Measurements from ENCODE around the gene ZNF205. TPM values are rescaled to one million over a fixed set of nuclear protein-coding genes. Genes with fewer than 3 reads are reported as not detected.

Gene ZNF205
- total and polyA plus RNA-seq, 2 of the 4 experiments (the other 2 are of a cell fraction) = 8.2 to 12.7 TPM

DNA sequence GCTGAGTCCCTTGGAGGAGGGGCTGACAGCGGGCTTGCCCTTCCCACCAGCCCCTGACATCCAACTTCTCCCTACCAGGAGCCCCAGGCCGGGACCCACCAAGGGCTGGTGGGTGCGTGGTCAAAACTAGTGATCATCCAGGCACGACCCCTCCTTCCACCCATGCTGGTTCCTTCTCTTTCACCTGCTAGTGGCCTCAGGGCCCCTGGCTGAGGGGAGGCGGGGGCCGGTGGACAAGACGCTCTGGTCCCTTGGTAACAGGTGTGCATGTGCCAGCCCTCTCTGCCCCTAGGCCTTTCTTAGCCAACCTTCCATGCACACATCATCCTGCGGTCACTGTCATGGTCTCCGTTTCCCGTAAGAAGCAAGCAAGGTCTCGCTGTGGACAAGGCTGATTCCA lies 30.8 kb downstream of the ZNF205 start:
- no peak for DNase-seq
- peaks cover 18% of the 10 kb centered on the region for H3K36me3 ChIP-seq (ENCODE audit: control insufficient read depth, insufficient read depth, low read length)
- H3K4me3 ChIP-seq (ENCODE audit: insufficient read depth, low read depth, low read length) = no peak overlapping the region
- no peak overlapping the region for H2AK5ac ChIP-seq (ENCODE audit: low read depth, low read length)
- peaks cover 3% of the 10 kb centered on the region for H3K4me1 ChIP-seq (ENCODE audit: control insufficient read depth, insufficient read depth, low read length)
- ChIA-PET POLR2A (ENCODE audit: unreplicated experiment) (no interaction called here), CTCF (interaction anchor here (0.6 kb wide), 1 partner anchor 25 kb away, joined by 3 read pairs; no protein-coding TSS in a partner anchor)
- intact Hi-C loops (cut with micrococcal nuclease) (no loop called here), dilution Hi-C loops (cut with HindIII; ENCODE audit: low sequenced_read_pairs, unreplicated experiment) (no loop called here), in situ Hi-C loops (cut with MboI; ENCODE audit: low sequenced_read_pairs) (no loop called here)
- no peak overlapping the region for H3K27ac ChIP-seq (ENCODE audit: insufficient read depth, low read length)
- no peak overlapping the region for H2BK5ac ChIP-seq (ENCODE audit: low read depth, low read length, poor library complexity, severe bottlenecking)
- H3K79me1 ChIP-seq (ENCODE audit: low read depth in 1 of 2, low read length in 2 of 2) = peaks cover 2 to 7% of the 10 kb centered on the region in 2 experiments; a peak in 3 of 4 replicates
- no peak overlapping the region for H4K8ac ChIP-seq (ENCODE audit: low read depth in 2 of 2, low read length in 2 of 2)
- no TSS peak for BruUV-seq (replicated peaks)
- 0 out of 2 replicates have a peak, but pooled peaks cover 3% of the 10 kb centered on the region for H3K9me1 ChIP-seq (ENCODE audit: insufficient read depth, low read length)
- no peak overlapping the region for H2BK15ac ChIP-seq (ENCODE audit: low read depth, low read length)
- no peak overlapping the region for H3K23ac ChIP-seq (ENCODE audit: low read depth, low read length)
- H3K18ac ChIP-seq (ENCODE audit: low read depth, low read length) = no peak overlapping the region
- no peak overlapping the region for H3K56ac ChIP-seq (ENCODE audit: extremely low read depth, insufficient read depth, low read length)
- H4K20me1 ChIP-seq (ENCODE audit: insufficient read depth, low read length) = no peaks in the 10 kb centered on the region
- no peak overlapping the region for H3K4ac ChIP-seq (ENCODE audit: low read depth, low read length)
- no peak overlapping the region for H2BK20ac ChIP-seq (ENCODE audit: low read depth, low read length)
- H2AK9ac ChIP-seq (replicated peaks; ENCODE audit: low read depth, low read length, poor library complexity) = no peak overlapping the region
- no peak for ATAC-seq (ENCODE audit: low read depth)
- no peak overlapping the region for H3K4me2 ChIP-seq (ENCODE audit: low read depth, low read length)
- no peak overlapping the region for H3K9ac ChIP-seq (ENCODE audit: low read depth, low read length)
- H2AFZ ChIP-seq (replicated peaks; ENCODE audit: low read length, poor library complexity) = no peak overlapping the region
- no peak overlapping the region for H3K14ac ChIP-seq (replicated peaks; ENCODE audit: low read depth, low read length)
- 86% methylated on average over 1 of the region's 11 CpGs; no CpG with 5 or more reads in 1 of the 2 experiments for WGBS, 2 experiments (ENCODE audit: extremely low coverage in 2 of 2, insufficient read length in 1 of 2)
- H3K9me3 ChIP-seq (ENCODE audit: control insufficient read depth, insufficient read depth, low read length) = no peaks in the 10 kb centered on the region
- TF ChIP-seq, protein P1, sequence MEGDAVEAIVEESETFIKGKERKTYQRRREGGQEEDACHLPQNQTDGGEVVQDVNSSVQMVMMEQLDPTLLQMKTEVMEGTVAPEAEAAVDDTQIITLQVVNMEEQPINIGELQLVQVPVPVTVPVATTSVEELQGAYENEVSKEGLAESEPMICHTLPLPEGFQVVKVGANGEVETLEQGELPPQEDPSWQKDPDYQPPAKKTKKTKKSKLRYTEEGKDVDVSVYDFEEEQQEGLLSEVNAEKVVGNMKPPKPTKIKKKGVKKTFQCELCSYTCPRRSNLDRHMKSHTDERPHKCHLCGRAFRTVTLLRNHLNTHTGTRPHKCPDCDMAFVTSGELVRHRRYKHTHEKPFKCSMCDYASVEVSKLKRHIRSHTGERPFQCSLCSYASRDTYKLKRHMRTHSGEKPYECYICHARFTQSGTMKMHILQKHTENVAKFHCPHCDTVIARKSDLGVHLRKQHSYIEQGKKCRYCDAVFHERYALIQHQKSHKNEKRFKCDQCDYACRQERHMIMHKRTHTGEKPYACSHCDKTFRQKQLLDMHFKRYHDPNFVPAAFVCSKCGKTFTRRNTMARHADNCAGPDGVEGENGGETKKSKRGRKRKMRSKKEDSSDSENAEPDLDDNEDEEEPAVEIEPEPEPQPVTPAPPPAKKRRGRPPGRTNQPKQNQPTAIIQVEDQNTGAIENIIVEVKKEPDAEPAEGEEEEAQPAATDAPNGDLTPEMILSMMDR (conservative IDR thresholded peaks at IDR 0.05; ENCODE audit: low read depth, low read length) = no peak
- TF ChIP-seq BHLHE40 (IDR thresholded peaks at IDR 0.05; ENCODE audit: low read depth, low read length) = no peak
- TF ChIP-seq MAFK (IDR thresholded peaks at IDR 0.05; ENCODE audit: low read depth, low read length) = no peak
- no peak for TF ChIP-seq CEBPB (IDR thresholded peaks at IDR 0.05; ENCODE audit: low read depth, low read length)
- TF ChIP-seq, protein P2, sequence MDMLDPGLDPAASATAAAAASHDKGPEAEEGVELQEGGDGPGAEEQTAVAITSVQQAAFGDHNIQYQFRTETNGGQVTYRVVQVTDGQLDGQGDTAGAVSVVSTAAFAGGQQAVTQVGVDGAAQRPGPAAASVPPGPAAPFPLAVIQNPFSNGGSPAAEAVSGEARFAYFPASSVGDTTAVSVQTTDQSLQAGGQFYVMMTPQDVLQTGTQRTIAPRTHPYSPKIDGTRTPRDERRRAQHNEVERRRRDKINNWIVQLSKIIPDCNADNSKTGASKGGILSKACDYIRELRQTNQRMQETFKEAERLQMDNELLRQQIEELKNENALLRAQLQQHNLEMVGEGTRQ (IDR thresholded peaks at IDR 0.05; ENCODE audit: low read depth, low read length) = no peak
- no peak for TF ChIP-seq POLR2A (IDR thresholded peaks at IDR 0.05; ENCODE audit: low read depth, low read length)
- no peak for TF ChIP-seq RCOR1 (IDR thresholded peaks at IDR 0.05; ENCODE audit: insufficient replicate concordance, low read length)
- TF ChIP-seq MXI1 (IDR thresholded peaks at IDR 0.05; ENCODE audit: borderline replicate concordance, low read depth, low read length) = no peak
- no peak for TF ChIP-seq MAZ (IDR thresholded peaks at IDR 0.05; ENCODE audit: borderline replicate concordance, low read depth, low read length)
- TF ChIP-seq, protein P3, sequence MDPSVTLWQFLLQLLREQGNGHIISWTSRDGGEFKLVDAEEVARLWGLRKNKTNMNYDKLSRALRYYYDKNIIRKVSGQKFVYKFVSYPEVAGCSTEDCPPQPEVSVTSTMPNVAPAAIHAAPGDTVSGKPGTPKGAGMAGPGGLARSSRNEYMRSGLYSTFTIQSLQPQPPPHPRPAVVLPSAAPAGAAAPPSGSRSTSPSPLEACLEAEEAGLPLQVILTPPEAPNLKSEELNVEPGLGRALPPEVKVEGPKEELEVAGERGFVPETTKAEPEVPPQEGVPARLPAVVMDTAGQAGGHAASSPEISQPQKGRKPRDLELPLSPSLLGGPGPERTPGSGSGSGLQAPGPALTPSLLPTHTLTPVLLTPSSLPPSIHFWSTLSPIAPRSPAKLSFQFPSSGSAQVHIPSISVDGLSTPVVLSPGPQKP (IDR thresholded peaks at IDR 0.05; ENCODE audit: borderline replicate concordance, low read depth, low read length) = no peak
- TF ChIP-seq CHD1 (IDR thresholded peaks at IDR 0.05; ENCODE audit: low read depth, low read length) = no peak
- no peak for TF ChIP-seq RFX5 (IDR thresholded peaks at IDR 0.05; ENCODE audit: low read depth, low read length)
- no peak for TF ChIP-seq FOS (IDR thresholded peaks at IDR 0.05; ENCODE audit: low read depth, low read length)
- no peak for TF ChIP-seq RAD21 (IDR thresholded peaks at IDR 0.05; ENCODE audit: low read length)
- TF ChIP-seq NFE2L2 (IDR thresholded peaks at IDR 0.05; ENCODE audit: low read depth, low read length) = no peak
- no peak for TF ChIP-seq SMC3 (IDR thresholded peaks at IDR 0.05; ENCODE audit: low read depth, low read length)
- no peak overlapping the region for H2BK120ac ChIP-seq (ENCODE audit: low read depth, low read length)
- H3K27me3 ChIP-seq (ENCODE audit: control insufficient read depth, insufficient read depth, low read length) = no peaks in the 10 kb centered on the region
- no peak overlapping the region for H4K5ac ChIP-seq (ENCODE audit: low read depth, low read length)
- no peak overlapping the region for H4K91ac ChIP-seq (ENCODE audit: insufficient read depth, low read depth, low read length)
